HK-2 (cell line): ENCODE results near the gene CELA1.

Source experiments
- DNase-seq: peaks from one replicate; pipeline ENCODE4 v3.0.0-alpha.2; 2018; ENCODE audit not compliant: unreplicated experiment

The CELA1 gene

DNA sequence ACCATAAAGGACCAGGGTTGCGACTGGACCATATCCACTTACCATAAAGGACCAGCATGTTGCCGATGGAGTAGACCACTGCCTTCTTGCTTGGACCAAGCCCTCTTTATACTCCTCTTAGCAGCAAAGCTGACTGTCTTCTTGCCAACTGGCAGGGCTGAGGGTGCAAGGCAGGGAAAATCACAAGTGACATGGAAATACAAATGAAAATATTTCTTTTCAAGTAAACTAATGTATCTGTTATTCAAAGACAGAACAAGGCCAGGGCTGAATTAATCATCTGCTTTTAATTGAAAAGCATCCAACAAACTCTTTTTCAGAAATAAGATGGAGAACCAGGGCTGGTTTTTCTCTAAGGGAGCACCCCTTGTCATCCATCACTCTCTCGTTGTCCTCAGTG is at the start of gene CELA1:
CELA1 (minus strand) TSS at position 99 of the 400 bp plus-strand sequence; CDS start at position 58, 41 bp downstream.
- no peak for DNase-seq

DNA sequence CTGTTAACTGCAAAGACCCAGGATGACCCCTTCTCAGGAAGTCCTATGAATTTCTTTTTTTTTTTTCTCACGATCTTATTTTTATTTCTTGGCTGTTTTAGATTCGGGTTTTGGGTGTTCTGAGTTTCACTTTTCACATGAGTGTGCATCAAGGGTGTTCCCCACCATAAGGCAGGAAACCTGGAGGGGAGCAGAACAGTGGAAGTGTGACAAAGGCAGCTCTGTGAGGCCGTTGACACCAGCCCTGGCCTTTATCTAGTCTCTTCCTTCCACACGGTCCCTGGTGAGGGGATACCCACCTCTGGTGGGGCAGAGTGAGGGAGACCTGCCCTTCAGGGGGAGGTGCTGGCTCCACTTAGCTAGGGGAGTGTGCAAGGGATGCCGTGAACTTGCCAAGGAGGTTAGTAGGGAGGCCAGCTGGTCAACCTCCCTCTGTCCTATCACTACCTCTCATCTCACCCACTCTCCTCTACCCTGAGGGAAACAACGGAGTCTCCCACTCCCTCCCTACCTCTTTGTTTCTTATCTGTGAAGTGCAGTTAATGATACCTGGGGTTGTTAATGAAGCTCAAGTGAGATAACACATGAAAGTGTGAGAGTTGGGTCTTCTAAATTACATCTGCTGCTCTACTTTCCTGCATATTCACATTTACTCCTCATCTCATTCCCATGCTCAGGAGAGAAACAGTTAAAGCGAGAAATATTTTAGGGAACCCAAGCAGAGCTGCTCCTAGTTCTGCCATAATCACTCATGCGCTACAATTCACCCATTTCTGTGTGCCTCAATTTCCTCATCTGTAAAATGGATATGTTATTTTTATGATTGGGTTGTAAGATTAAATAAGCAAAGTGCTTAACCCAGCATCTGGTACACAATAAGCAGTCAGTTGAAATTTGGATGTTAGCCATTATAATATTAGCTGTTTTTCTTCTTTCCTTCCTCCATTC is 49.1 kb upstream of the CELA1 start:
- DNase-seq = no peak

DNA sequence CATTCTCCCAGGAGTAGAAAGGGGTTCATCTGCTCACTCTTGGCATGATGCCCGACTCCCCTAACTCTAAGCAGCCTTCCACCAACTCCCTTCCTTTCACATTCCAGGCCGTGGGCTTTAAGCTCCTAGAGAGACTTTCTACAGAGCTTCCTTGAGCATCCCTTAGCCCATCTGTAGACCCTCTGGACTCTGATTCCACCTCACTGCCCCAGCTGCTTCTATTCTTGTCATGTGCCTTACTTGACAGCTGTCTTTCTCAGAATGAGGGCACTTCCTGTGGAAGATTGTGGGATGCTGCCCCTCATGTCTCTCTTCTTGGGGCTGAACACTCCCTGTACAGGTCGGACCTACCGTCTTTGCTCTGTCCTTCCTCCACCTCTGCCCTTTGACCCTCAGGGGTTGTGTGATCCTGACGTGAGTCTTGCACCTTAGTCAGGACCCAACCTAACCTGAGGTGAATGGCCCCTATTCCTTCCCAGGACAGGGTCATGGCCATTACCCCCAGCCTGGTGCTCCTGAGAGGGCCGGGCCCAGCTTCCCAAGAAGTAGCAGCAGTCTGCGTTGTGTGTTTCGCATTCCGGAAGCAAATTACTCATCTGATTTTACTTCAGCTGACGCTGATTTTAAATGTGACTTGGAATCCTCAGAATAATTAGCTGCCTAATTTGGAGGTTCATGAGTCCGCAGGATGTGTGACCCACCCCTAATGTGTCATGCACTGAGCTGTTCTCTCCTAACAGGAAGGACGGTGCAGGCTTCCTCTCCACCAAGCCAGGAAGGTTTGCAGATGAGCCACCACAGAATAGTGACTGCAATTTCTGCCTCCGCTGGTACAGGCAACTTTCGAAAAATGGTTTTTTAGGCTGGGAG is 47.4 kb upstream of the CELA1 start:
- no peak for DNase-seq

DNA sequence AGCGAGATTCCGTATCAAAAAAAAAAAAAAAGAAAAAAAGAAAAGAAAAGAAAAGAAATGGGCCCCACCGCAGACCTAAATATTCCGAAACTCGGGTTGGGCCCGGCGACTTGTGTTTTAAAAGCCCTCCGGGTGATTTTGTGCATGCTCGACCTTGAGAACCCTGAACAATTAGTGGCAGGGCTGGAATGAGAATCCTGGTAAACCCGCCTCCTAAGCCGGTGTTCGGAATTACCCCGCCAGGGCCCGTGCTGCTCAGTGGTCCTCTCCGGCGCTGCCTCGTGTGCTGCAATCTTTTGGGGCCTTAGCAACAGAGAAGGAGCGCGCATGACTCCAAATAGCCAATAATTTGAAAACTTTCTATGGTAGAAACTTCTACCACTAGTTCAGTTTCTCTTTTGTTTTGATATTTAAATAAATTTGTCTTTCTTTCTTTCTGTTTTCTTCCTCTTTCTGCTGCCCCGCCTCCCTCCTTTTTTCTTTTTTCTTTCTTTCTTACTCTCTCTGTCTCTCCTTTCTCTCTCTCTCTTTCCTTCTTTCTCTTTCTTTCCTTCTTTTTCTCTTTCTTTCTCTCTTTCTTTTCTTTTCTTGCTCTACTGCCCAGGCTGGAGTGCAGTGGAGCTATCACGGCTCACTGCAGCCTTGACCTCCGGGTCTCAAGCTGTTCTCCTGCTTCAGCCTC is 46.2 kb upstream of the CELA1 start:
- no peak for DNase-seq

DNA sequence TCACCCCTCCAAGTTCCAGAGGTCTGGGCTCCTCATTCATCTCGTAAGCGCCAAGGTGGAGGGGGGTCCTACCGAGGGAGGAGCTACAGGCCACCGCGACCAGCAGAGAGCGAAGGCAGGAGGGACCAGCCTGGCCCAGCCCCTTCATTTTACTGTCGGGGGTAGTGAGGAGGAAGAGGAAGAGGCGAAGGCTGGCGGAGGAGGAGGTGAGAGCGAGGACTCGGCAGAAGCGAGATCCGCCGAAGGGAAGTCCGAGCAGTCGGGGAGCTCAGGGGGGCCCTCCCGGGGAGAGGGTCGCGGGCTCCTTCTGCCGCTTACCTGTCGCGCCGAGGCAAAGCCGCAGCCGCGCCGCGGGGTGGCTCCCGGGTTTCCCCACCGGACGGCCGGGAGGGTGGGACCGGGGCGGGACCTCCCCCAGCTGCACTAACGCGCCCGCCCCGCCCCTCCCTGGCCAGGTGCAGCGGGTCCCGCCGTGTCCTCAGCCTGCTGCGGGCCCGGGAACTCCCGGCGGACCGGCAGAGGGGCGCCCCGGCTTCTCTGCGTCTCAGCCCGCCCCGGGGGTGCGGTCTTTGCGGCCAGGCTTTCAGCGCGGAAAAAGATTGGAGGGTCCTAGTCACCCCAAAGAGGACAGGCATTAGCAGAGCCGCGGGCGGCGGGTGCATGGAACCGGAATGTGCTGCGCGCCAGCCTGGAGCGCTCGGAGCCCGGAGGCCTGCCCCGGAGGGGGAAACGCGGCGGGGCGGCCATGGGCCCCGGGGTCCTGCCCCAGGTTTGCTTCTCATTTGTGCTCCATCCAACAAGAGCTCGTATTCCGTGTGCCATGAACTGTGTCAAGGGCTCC is 45.0 kb upstream of the CELA1 start, which contains the start of gene GALNT6:
GALNT6 (minus strand) TSS at position 124 of the 841 bp plus-strand sequence. CDS start 11,625 bp downstream, outside the sequence.
- DNase-seq = peak; percentile 43

DNA sequence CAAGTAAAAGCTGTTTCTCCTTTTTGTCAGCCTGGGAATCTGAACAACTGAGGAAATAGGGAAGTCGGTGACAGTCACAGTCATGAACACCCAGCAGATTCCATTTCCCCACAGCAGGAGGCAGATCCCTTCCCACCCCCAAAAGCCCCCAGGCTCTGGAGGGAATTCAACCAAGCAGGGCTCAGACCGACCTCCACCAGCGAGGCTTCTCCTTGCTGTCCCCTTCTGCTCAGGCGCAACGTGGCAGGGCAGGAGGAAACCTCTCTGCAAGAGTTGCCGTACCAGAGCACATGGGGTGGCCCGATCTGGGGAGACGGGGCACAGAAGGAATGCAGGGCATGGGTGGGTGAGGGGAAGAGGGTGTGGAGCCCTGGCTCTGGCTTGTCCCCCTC is 44.4 kb upstream of the CELA1 start:
- DNase-seq = no peak

DNA sequence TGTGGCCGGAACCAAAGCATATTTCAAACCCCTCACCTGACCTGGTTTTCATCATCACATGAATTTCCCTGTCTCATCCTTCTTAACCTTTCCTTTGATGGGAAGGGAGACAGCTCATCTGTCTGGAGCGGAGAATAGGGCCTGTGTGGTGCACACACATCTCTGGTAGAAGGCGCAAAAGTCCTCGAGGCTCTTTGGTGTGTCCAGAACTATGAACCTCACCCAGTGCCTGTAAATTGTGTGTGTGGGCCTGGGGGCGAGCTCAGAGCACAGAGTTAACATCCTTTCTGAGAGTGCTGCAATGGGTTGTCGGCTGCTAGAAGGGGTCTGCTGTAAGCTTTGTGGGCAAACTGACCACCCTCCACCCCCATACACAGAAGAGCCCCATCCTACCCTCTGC is 44.0 kb upstream of the CELA1 start:
- DNase-seq = no peak

DNA sequence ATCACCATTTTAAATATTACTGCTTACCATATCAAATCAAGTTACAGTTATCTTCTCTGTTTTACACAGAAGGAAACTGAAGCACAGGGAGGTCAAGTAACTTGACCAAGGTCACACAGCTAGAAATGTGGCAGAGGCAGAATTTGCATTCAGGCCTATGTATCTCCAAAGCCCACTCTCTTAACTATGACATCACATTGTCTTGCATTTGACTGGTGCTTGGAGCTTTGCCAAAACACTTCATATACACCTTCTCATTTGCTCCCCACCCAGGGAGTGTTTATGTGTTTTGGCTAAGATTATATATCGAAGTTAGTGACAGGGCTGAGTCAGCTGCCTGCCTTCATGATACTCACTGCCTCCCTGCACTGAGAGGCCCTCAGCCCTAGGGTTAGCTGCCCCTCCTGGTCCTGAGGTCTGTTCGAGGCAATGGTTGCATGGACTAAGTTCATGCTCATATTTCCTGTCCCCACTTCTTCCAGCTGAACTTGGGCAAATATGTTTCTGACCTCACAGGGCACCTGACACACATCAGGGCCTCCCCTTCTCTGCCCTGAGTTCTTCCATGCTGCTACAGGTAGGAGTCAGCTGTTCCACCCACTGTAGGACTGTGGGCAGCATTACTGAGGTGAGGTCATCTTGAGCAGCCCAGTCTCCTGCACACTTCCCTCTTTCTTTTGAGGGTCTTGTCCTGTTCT is 43.0 kb upstream of the CELA1 start:
- peak; percentile 20 for DNase-seq

DNA sequence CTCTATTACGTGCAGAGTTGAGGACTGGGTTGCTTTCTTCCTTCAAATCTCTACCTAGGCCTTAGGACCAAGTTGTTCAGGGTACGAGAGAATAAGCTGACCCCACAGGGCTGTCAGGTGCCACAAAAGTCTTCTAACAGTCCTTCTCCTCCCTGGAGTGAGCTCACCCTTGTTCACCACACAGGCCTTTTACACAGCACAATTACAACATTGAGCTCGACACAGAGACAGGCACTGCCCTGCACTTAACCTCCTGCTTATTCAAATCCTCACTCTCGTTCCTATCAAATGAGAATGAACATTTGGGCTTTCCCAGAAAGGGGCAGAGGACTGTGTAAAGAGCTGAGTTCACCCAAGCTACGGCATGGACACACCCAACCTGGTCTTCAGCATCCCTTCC is 42.4 kb upstream of the CELA1 start:
- DNase-seq = no peak

DNA sequence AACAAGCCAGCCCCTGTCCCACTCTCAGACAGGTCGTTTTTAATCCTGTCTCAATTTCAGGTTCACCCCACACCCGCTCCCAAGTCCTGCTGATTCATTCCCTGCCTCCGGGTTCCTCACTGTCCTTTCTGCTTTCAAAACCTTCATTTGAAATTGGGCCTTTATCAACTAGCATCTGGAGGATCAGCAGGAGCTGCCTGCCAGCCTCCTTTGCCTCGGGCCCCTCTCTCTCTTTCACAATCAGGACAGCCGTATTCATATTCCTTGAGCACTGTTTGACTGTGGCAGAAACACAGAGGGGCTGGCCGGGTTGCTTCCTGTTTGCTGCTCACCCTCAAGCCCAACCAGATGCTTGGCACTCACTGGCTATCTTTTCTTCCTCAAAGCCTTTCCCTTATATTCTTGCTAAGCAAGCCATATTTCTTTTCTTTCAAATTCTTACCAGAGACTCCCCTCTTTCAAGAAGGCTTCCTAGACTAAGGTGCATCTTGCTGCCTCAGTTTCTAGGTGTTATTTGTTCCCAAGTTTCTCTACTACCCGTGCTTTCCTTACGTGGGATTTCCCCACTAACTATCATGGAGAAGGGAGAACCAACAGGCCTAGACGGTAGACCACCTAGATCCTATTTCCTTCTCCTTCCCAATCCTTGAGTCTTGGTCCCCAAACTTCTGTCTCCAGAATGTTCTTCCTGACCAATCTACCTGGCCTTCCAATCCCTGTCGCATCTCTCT is 41.8 kb upstream of the CELA1 start:
- no peak for DNase-seq

DNA sequence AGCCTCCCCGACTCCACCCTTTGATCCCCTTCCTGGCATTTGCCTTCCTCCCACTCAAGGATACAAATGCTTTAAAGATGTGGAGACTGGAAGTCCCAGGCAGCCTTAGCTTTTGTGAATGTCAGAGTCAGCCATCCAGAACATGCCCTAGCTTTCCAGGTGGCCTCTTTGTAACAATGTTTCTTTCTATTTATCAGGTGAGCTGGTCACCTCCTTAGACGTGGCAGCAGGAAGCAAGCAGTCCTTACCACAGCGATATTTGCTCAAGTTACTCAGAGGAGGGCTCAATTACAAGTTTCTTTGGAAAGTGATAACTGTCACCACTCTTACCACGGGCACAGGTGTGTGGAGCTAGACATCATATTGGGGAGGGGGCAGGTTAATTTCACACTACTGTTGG is 39.9 kb upstream of the CELA1 start:
- no peak for DNase-seq

DNA sequence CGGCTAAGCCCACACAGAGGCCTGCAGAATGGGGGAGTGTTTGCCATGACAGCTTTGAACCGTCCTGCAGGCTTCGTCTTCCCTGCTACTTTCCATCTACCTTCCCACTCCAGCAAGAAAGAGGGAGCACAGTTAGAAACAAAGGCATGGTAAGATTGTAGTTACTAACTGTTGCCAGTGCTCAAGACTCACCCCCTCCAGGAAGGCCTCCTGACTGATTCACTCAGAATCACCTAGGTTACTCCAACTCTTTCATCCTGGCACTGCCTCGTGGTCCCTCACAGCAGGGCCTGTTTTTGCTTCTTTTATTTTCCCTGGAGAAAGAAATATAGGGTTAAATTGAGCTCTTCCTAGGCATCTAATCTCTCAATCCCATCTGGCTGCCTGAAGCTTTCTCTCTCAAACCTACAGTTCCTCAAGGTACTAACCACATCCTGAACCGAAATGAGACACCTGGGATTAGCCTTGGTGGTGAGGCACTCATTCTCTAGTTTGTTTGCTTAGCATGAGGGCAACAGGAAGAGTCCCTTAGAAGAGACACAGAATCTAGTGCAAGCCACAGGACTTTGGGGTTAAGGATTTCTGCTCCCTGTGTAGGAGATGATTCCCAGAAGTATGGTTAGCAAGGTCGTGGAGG is 36.9 kb upstream of the CELA1 start:
- no peak for DNase-seq

DNA sequence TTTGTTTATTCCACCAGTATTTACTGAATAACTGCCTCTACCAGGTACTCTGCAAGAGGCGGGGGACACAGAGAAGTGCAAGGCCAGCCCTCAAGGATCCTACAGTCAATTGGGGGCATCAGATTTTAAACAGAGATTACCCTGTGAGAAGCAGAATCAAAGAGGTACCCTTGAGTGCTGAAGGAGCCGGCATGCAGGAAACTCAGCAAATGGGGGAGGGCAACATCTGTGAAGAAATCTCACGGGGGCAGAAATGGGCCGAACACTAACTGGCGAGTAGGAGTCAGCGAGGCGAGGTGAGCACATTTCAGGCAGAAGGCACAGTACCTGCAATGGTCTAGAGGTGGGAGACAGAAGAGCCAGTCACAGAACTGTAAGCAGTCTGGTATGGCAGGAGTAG is 35.7 kb upstream of the CELA1 start:
- no peak for DNase-seq

DNA sequence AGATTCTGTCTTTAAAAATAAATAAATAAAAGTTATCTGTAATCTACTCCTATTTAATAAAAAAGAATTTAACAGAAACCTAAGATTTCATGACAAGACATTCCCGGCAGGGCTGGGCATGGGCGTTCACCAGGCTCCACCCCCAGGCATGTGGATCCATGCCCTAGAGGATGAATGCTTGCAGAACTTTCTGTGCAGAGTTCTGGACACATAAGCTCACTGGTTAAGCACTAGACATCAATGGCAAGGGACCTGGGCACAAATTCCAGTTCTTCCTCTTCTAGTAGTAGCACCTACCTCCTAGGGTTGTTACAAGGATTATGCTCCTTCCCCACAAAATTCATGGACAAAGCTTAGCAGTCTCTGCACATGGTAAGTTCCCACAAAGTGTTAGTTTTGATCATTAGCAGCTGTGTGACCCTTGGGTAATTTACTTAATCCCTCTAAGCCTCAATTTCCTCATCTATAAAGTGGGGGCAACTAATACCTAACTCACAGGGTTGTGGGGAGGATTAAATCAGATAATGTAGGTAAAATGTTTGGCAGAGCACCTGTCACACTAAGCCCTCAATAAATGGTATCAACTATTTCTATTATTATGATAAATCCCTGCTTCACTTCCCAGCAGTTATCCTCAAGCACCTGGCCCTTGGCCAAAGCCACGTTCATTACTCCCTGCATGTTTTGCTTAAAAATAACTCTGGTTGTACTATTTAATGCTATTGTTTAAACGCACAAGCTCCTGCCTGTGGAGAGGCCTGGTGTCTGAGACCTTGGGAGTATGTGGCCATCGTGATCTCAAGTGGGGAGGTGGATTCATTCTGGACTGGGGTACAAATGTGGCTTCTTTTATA is 35.0 kb upstream of the CELA1 start:
- DNase-seq = no peak

DNA sequence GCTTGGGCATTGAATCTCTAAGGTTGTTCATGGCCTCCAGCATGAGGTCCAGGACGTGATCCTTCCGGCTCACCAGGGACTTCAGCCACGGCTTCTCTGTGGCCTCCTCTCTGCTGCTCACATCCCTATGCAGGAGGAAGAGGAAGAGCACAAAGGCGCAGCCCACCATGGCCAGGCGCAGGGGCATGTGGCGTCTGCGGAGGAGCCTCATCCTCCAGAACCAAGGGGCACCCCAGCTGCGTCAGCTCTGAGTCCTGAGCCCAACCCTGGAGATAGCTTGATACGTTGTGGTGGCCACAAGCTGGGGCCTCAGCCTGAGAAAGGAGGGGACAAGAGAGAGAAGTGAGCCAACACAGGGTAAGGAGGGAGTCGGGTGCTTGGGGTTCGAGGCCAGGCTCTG is 33.1 kb upstream of the CELA1 start:
- no peak for DNase-seq

DNA sequence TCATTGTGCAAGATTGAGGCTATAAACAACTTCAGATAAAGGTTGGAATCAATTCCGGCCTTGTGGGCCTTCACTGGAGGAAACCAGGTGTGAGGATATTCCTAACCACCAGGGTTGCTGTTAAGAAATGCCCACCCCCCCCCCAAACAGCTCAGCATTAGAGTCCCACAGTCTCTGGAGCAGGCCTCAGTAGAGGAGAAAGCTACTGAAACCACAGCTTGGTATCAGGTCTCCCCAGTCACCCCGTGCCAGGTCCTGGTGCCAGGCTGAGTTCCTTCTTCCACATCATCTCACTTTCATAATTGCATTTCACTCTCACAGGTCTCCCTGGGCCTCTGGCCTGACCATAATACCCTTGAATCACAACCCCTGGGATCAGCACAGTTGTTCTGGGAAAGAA is 32.3 kb upstream of the CELA1 start:
- no peak for DNase-seq

DNA sequence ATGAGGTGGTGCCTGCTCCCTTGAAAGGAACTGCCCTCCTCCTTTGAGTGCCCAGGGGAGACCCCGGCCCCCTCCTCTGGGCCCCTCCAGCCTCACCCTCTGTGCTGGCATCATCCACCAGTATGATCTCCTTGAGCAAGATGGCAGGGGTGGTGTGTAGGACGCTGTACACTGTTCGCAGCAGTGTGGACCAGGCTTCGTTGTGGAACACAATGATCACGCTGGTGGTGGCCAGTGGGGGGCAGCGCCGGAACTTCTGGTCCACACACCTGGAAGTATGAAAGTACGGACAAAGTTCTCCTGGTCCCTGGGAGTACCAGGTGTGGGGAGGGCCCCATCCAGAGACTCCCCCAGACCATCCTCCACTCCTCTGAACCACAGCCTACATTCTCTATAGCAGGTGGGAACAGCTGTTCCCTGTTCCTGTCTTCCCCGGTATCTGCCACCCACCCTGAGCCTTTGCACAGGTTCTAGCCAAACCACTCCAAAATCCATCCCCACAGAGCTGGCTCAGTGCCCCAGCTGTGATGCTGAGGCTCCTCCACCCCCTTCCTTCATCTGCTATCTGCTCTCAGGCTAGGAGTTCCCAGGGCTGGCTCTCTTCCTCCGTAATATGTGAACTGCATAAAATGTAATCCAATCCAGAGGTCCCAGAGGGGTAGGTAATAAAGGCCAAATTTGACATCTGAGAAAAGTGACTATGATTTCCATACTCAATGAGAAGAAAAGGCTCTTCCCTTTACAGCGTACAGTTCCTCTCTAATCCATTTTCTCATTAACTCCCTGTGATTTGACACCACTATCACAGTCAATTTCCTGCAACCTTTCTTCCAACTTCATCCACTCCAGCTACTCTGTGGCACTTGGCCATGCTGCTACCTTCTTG is 30.9 kb upstream of the CELA1 start:
- no peak for DNase-seq
